H9 (cell line): ENCODE measurements around the gene SCN5A. TPM values are rescaled to one million over a fixed set of nuclear protein-coding genes. Genes with fewer than 3 reads are reported as not detected.

Experiments
- DNase-seq: peaks from one replicate; pipeline ENCODE4 v3.0.0-alpha.2; 2017
- H2AFZ ChIP-seq: one replicate; pipeline ENCODE4 v1.6.1; 2013; ENCODE audit warnings: mild to moderate bottlenecking, low read length, control low read depth, moderate library complexity
- H2AK5ac ChIP-seq: 2 replicates; pipeline ENCODE4 v1.6.1; 2013; ENCODE audit warnings: low read length, control low read depth, mixed read lengths; ENCODE audit not compliant: insufficient read length
- H2BK120ac ChIP-seq: one replicate; pipeline ENCODE4 v1.6.1; 2013; ENCODE audit warnings: low read depth, mild to moderate bottlenecking, low read length, control low read depth, inconsistent platforms; ENCODE audit not compliant: poor library complexity, severe bottlenecking
- H2BK12ac ChIP-seq: 2 replicates; pipeline ENCODE4 v1.6.1; 2013; ENCODE audit warnings: low read length, control low read depth, mixed read lengths, low read depth; ENCODE audit not compliant: insufficient read length
- H2BK15ac ChIP-seq: 2 replicates; pipeline ENCODE4 v1.6.1; 2013; ENCODE audit warnings: low read depth, low read length, control low read depth
- H2BK20ac ChIP-seq: one replicate; pipeline ENCODE4 v1.6.1; 2013; ENCODE audit warnings: low read depth, mild to moderate bottlenecking, low read length, control low read depth, inconsistent platforms; ENCODE audit not compliant: poor library complexity, severe bottlenecking
- H2BK5ac ChIP-seq: 2 replicates; pipeline ENCODE4 v1.6.1; 2013; ENCODE audit warnings: low read length, control low read depth, mixed read lengths; ENCODE audit not compliant: insufficient read length
- H3K14ac ChIP-seq: 2 replicates; pipeline ENCODE4 v1.6.1; 2013; ENCODE audit warnings: low read length, control low read depth; ENCODE audit not compliant: insufficient read depth
- H3K18ac ChIP-seq: 2 replicates; pipeline ENCODE4 v1.6.1; 2013; ENCODE audit warnings: low read depth, mild to moderate bottlenecking, mixed read lengths, low read length, control low read depth; ENCODE audit not compliant: insufficient read length
- H3K23ac ChIP-seq: 2 replicates; pipeline ENCODE4 v1.6.1; 2013; ENCODE audit warnings: low read length, control low read depth, mixed read lengths, low read depth; ENCODE audit not compliant: insufficient read length
- H3K23me2 ChIP-seq: 2 replicates; pipeline ENCODE4 v1.6.1; 2013; ENCODE audit warnings: low read depth, mild to moderate bottlenecking, mixed read lengths, low read length, control low read depth; ENCODE audit not compliant: insufficient read length, poor library complexity, severe bottlenecking
- H3K27ac ChIP-seq: 2 replicates; pipeline ENCODE4 v1.5.1; 2013; ENCODE audit warnings: low read length, control low read depth, mixed read lengths, low read depth; ENCODE audit not compliant: insufficient read length
- H3K27me3 ChIP-seq: 2 replicates; pipeline ENCODE4 v1.6.1; 2013; ENCODE audit warnings: low read length, control low read depth, inconsistent platforms; ENCODE audit not compliant: insufficient read depth
- H3K4ac ChIP-seq: 2 replicates; pipeline ENCODE4 v1.6.1; 2013; ENCODE audit warnings: low read depth, mild to moderate bottlenecking, control low read depth, inconsistent platforms, low read length, moderate library complexity
- H3K4me1 ChIP-seq: 2 replicates; pipeline ENCODE4 v1.6.1; 2013; ENCODE audit warnings: low read length, control low read depth, inconsistent platforms; ENCODE audit not compliant: insufficient read depth
- H3K4me2 ChIP-seq: 2 replicates; pipeline ENCODE4 v1.6.1; 2013; ENCODE audit warnings: low read length, control low read depth, mixed read lengths; ENCODE audit not compliant: insufficient read length, insufficient read depth
- H3K56ac ChIP-seq: 2 replicates; pipeline ENCODE4 v1.6.1; 2013; ENCODE audit warnings: low read depth, mild to moderate bottlenecking, mixed read lengths, low read length, control low read depth; ENCODE audit not compliant: insufficient read length
- H3K79me1 ChIP-seq: 2 replicates; pipeline ENCODE4 v1.6.1; 2013; ENCODE audit warnings: low read depth, mild to moderate bottlenecking, moderate library complexity, low read length, control low read depth, inconsistent platforms; ENCODE audit not compliant: insufficient read depth, poor library complexity, severe bottlenecking
- H3K79me2 ChIP-seq: 2 replicates; pipeline ENCODE4 v1.6.1; 2013; ENCODE audit warnings: low read length, control low read depth, inconsistent platforms; ENCODE audit not compliant: insufficient read depth
- H3K9ac ChIP-seq: 2 replicates; pipeline ENCODE4 v1.6.1; 2013; ENCODE audit warnings: low read length, control low read depth, mixed read lengths; ENCODE audit not compliant: insufficient read length; ENCODE audit errors: extremely low read depth
- H3K9me3 ChIP-seq: one replicate; pipeline ENCODE4 v1.6.1; 2013; ENCODE audit warnings: low read depth, low read length, inconsistent platforms; ENCODE audit not compliant: control insufficient read depth
- H3T11ph ChIP-seq: one replicate; pipeline ENCODE4 v1.6.1; 2013; ENCODE audit warnings: mild to moderate bottlenecking, low read length, control low read depth, inconsistent platforms
- H4K20me1 ChIP-seq: one replicate; pipeline ENCODE4 v1.6.1; 2013; ENCODE audit not compliant: control insufficient read depth, insufficient read length, insufficient read depth
- H4K5ac ChIP-seq: 2 replicates; pipeline ENCODE4 v1.6.1; 2013; ENCODE audit warnings: low read depth, mild to moderate bottlenecking, mixed read lengths, low read length, control low read depth; ENCODE audit not compliant: insufficient read length
- H4K8ac ChIP-seq: replicated peaks from 2 replicates; pipeline ENCODE4 v1.6.1; 2013; ENCODE audit warnings: low read length, control low read depth, mixed read lengths, low read depth; ENCODE audit not compliant: insufficient read length
- H4K91ac ChIP-seq: 2 replicates; pipeline ENCODE4 v1.6.1; 2013; ENCODE audit warnings: low read depth, mild to moderate bottlenecking, moderate library complexity, mixed read lengths, low read length, control low read depth; ENCODE audit not compliant: insufficient read length
- H3K27ac Mint-ChIP-seq, 3 experiments: 2 replicates in 2 of 3; 3 replicates in 1 of 3; pipeline ENCODE4 v1.8.0; 2020 to 2021; ENCODE audit warnings: mixed read lengths in 3 of 3, mild to moderate bottlenecking in 1 of 3, moderate library complexity in 1 of 3
- H3K27me3 Mint-ChIP-seq: 2 replicates; pipeline ENCODE4 v1.8.0; 2021; ENCODE audit warnings: low read depth, mild to moderate bottlenecking, moderate library complexity, mixed read lengths
- H3K36me3 Mint-ChIP-seq, 3 experiments: 2 replicates in 2 of 3; 3 replicates in 1 of 3; pipeline ENCODE4 v1.8.0; 2020 to 2021; ENCODE audit warnings: low read depth in 3 of 3, mixed read lengths in 3 of 3; ENCODE audit not compliant: insufficient read depth in 1 of 3
- H3K4me1 Mint-ChIP-seq, 2 experiments: 2 replicates each; pipeline ENCODE4 v1.8.0; 2020; ENCODE audit warnings: mixed read lengths in 2 of 2
- H3K4me3 Mint-ChIP-seq, 2 experiments: 2 replicates in 1 of 2; 3 replicates in 1 of 2; pipeline ENCODE4 v1.8.0; 2020 to 2021; ENCODE audit warnings: mild to moderate bottlenecking in 2 of 2, mixed read lengths in 2 of 2, moderate library complexity in 1 of 2
- H3K9me3 Mint-ChIP-seq, 2 experiments: 2 replicates in 1 of 2; 3 replicates in 1 of 2; pipeline ENCODE4 v1.8.0; 2020; ENCODE audit warnings: mild to moderate bottlenecking in 2 of 2, mixed read lengths in 2 of 2, moderate library complexity in 1 of 2
- WGBS: extraction: QIAGEN DNeasy Blood & Tissue Kit; methylation state at CpG from one replicate; pipeline ENCODE4 v1.1.7; 2013; ENCODE audit warnings: missing lambda C conversion rate, low lambda C conversion rate, mixed read lengths; ENCODE audit not compliant: insufficient read length; ENCODE audit errors: extremely low coverage; 5-methylcytosine and 5-hydroxymethylcytosine counted together
- total RNA-seq: library from RNA; stranded (reverse); gene quantifications from 2 replicates; pipeline ENCODE4 v1.2.1, GENCODE V29; 2021
- TF ChIP-seq, protein P1 (sequence below): fragments of 200-600 bp; sonication (generic); conservative IDR thresholded peaks from 3 replicates; pipeline ENCODE4 v1.8.0; 2021; ENCODE audit warnings: antibody characterized with exemption, mild to moderate bottlenecking

Gene SCN5A
- total RNA-seq, 1 experiment from 2014 or later: 6.5 TPM

DNA sequence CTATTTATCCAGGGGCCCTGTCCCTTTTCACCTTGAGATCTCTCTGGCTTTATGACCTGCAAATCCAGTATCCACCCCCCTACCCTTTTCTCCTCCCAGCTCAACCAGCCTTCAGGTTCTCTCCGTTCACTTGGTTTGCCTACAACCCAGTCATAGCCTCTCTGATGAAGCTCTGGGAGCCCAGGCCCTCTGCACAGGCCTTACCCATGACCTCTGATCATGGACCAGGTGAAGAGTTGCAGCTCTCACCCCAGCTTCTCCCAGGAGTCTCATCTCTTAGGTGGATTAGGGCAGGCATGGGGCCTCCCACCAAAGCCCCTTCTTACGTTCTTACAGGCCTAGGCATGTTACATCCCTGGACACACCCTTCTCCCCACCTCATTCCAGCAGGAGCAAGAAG, 93.6 kb downstream of the SCN5A start:
- no peak overlapping the region for H3K23ac ChIP-seq
- H3K27ac ChIP-seq: no peak overlapping the region
- H3T11ph ChIP-seq: no peak overlapping the region
- Mint-ChIP-seq H3K36me3 (peaks cover 7 to 32% (median 28%) of the 10 kb centered on the region in 3 experiments), H3K27me3 (peaks cover 9% of the 10 kb centered on the region), H3K4me3 (no peak overlapping the region), H3K9me3 (peaks cover 3 to 6% of the 10 kb centered on the region in 2 experiments; a peak in 2 of 5 replicates), H3K4me1 (no peaks in the 10 kb centered on the region), H3K27ac (no peak overlapping the region)
- H2BK20ac ChIP-seq: no peak overlapping the region
- no CpG with 5 or more reads among the region's 2 CpGs for WGBS
- H4K5ac ChIP-seq: no peak overlapping the region
- H3K79me2 ChIP-seq: no peaks in the 10 kb centered on the region
- H3K9ac ChIP-seq: no peak overlapping the region
- no peaks in the 10 kb centered on the region for H3K27me3 ChIP-seq
- no peaks in the 10 kb centered on the region for H3K9me3 ChIP-seq
- H2AFZ ChIP-seq: no peak overlapping the region
- no peak overlapping the region for H2BK12ac ChIP-seq
- H3K4me1 ChIP-seq: no peaks in the 10 kb centered on the region
- no peak overlapping the region for H2BK120ac ChIP-seq
- no peak overlapping the region for H2AK5ac ChIP-seq
- TF ChIP-seq, protein P1, sequence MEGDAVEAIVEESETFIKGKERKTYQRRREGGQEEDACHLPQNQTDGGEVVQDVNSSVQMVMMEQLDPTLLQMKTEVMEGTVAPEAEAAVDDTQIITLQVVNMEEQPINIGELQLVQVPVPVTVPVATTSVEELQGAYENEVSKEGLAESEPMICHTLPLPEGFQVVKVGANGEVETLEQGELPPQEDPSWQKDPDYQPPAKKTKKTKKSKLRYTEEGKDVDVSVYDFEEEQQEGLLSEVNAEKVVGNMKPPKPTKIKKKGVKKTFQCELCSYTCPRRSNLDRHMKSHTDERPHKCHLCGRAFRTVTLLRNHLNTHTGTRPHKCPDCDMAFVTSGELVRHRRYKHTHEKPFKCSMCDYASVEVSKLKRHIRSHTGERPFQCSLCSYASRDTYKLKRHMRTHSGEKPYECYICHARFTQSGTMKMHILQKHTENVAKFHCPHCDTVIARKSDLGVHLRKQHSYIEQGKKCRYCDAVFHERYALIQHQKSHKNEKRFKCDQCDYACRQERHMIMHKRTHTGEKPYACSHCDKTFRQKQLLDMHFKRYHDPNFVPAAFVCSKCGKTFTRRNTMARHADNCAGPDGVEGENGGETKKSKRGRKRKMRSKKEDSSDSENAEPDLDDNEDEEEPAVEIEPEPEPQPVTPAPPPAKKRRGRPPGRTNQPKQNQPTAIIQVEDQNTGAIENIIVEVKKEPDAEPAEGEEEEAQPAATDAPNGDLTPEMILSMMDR: no peak
- H2BK5ac ChIP-seq: no peak overlapping the region
- H3K4me2 ChIP-seq: no peak overlapping the region
- no peak overlapping the region for H3K14ac ChIP-seq
- no peak overlapping the region for H4K8ac ChIP-seq
- peak; percentile 1 for DNase-seq
- H3K23me2 ChIP-seq: no peaks in the 10 kb centered on the region
- no peaks in the 10 kb centered on the region for H4K20me1 ChIP-seq
- no peak overlapping the region for H2BK15ac ChIP-seq
- H3K18ac ChIP-seq: no peak overlapping the region
- H3K79me1 ChIP-seq: no peaks in the 10 kb centered on the region
- H3K4ac ChIP-seq: no peak overlapping the region
- H4K91ac ChIP-seq: no peak overlapping the region
- no peak overlapping the region for H3K56ac ChIP-seq
